Posterior vena cava (tissue), 2 donors: ENCODE data around the gene CDKN2AIP. TPM values are rescaled to one million over a fixed set of nuclear protein-coding genes. Genes with fewer than 3 reads are reported as not detected.
"Not testable (repeated sequence)": the region's sequence is repeated elsewhere in the genome, so short reads cannot be mapped to it uniquely, and the experiment has no call there.

Experiments
- DNase-seq: peaks from one replicate; pipeline ENCODE4 v3.0.0-alpha.2; 2020; ENCODE audit warnings: low spot score
- intact Hi-C, 2 donors: fragments of 100-400 bp; cut with DNase I; formaldehyde crosslinking; loops; one replicate each; pipeline versions ENCODE4 v1.14.1 to v1.14.2; 2022 to 2023
- total RNA-seq, 2 donors: library from RNA; stranded (reverse); fragmentation: NEBNext Ultra II Directional; extraction: Animal tissue kit (Norgen Biotek cat#: 25700); gene quantifications; one replicate each; pipeline ENCODE4 v1.2.1, GENCODE V29; 2021
- donor health status: DM: yes; HTN: yes; CAD: no.
- donor health status: DM: yes; HTN: yes; CAD: no.

Gene CDKN2AIP
- total RNA-seq, 2 donors from 2014 or later = 10.8 to 11.0 TPM

GRCh38 chr4:183409934-183410333 is 34.5 kb upstream of the CDKN2AIP start:
- intact Hi-C loops = no loop called here
- no peak for DNase-seq

- intact Hi-C loops = no loop called here
- no peak for DNase-seq
Measured at GRCh38 chr4:183411291-183411861, 33.1 kb upstream of the CDKN2AIP start.

DNA sequence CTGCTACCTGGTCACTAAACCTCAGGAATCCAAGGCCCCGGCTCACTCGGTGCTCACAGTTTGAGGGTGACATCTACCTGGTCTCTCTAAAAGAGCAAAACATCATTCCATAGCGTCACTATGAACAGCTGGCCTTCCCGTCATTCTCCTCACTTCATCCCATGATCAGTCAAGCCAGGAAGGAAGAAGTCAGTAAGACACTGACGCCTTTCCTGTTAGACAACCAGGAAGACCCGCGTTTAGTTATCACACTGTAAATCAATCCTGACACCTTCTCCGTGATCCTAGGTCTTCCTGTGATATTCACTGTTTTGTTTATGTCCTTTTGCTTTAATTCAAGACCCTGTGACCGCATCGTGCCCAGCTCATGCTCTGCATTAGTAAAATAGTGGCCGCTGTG is 31.6 kb upstream of the CDKN2AIP start:
- intact Hi-C loops = no loop called here
- DNase-seq = no peak

DNA sequence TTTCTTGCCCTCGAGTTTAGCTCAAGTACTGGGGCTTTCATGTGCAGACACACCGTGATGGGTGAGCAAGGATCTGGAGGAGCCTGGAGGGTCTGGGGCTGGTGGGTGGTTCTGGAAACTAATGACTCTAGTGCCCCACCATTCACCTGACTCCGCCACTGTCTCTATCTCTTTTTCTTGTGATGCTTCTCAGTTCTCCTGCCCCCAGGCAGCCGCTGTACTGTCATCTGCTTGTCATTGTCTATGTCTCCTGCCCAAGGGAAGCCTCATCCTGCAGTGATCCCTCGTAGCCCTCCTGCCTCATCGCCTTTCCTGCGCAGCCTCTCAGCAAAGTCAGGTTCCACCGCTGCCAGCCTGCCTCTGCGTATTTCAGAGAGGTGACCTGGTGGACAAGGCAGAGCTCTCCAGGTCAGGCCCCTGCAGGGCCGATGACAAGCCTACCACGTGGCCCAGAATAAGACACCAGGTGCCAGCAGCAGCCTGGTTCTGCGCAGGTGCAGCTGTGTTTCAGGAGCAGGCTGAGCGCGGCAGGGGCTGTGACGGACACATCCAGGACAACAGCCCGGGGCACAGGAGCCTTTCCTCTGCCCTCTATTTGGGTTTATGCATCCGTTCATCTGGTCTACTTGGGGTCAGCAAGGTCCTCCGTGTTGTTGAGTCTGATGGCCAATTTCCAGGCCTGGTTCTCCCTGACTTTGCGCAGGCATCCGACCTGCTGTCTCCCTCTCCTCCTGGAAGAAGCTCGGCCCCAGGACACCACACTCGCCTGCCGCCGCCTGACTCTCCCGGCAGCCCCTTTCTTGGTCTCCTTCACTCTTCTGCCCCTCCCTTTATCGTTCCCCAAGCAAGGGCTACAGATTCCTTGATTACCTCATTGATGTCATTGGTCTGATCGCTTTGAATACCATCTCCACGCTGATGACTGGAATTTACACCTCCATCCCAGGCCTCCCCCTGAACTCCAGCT is 30.9 kb upstream of the CDKN2AIP start:
- DNase-seq = no peak
- intact Hi-C loops = no loop called here

DNA sequence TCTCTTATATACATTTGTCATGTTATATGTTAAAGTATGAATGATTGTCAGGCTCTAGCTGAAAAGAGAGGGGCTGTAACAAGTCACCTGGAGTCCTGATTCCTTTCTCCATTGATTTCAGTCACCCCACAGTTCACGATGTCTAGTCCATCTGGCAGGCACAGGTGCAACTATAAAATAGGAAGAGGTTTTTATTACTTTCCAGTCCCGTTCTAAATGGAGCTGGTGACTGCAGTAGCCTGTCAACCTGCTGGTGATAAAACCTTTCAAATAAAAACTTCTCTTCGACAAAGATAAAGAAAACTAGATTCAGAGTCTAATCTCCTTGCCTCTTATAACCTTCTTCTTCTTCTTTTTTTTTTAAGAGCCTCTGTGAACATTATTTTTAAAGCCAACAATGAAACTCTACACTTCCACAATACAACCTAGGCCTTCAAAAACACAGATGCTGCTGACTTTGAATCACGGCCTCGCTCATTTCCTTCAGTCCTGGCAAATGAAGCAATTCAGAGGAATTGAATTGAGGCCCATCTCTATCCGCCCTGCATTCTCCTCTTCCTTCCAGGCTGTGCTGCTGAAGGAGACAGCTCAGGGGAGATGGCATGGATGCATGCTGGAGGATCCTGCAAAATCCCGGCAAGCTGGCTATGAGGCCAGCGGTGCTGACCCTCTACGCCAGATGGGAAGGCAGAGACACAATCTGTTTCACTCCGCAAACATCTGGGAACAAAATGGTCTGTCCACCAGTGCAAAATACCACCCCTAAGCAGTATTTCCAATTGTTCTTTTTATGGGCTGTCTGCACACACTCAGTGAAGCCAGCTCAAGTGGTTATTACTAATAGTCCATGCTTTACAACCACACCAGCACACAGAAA is 27.3 kb upstream of the CDKN2AIP start:
- DNase-seq = no peak

DNA sequence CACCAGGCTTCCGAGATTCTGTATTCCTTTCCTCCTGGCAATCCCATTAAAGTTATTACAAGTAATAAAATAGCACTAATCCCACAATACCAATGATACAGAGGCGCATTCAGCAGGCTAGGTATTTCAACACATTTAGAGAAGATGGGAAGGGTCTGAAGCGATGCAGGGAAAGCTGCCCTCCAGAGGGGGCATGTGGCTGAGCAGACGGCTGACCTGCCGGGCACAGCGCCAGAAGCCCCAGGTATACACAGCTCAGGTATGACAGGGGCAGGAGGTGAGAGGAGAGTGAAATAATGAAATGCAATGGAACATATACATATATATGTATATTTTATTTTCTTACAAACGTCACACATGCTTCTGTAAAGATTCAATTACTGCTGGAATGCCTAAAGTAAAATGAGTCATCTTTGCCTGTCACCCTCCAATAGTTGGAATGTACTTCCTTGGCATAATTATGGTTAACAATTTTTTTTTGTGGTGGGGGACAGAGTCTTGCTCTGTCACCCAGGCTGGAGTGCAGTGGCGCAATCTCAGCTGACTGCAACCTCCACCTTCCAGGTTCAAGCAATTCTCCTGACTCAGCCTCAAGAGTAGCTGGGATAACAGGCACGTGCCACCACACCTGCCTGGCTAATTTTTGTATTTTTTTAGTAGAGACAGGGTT is 21.3 kb upstream of the CDKN2AIP start:
- DNase-seq = no peak
- intact Hi-C loops = no loop called here

More for the DNA sequence above, 27.3 kb upstream of the CDKN2AIP start:
- intact Hi-C loops = no loop called here

DNA sequence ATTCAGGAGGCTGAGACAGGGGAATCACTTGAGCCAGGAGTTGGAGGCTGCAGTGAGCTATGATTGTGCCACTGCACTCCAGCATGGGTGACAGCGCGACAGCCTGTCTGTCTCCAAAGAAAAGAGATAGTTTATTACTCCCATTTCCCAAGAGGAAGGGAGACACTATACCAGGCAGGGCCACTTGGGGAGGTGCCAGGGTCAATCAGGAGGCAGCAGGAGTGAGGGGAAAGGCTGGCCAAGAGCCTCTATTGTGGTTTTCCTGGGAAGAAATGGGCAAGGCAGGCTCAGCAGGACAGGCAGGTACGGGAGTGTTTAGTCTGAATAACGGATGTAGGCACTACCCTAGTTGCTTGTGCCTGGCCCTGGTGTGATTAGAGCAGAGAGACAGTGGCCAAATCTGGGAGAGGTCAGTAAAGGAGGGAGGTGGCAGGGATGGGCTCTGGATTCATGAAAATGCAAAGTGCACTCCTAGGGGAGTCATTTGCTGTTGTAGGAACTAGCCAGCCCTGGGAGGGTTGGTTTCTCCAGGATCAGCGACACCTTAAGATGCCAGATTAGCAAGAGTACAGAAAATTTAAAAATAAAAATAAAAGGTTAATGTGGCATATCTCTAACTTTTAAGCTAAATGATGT is 20.2 kb upstream of the CDKN2AIP start:
- DNase-seq = no peak
- intact Hi-C loops = no loop called here

GRCh38 chr4:183426507-183426906 is 17.9 kb upstream of the CDKN2AIP start:
- DNase-seq = no peak
- intact Hi-C loops = no loop called here

DNA sequence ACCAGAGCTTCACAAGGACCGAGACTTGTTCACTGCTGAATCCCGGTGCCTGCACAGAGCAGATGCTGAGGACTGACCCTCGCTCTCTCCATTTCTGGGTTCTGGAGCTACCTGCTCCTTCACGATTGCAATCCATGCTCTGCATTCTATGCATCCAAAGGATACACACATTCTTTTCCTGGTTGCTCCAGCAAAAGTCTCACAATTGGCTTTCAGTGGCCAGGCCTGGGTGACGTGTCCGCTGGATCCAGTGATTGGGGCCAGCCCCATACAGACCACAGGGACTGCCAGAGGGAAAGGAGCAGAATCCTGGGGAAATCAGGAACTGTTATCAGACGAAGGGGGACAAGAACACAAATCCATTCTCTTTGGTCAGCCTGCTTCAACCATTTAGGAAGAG is 14.9 kb upstream of the CDKN2AIP start:
- no peak for DNase-seq
- intact Hi-C loops = no loop called here

- DNase-seq = no peak
- intact Hi-C loops = no loop called here
Measured at GRCh38 chr4:183430317-183430993, 14.0 kb upstream of the CDKN2AIP start.

- DNase-seq = no peak
- intact Hi-C loops = no loop called here
Measured at GRCh38 chr4:183430994-183431347, 13.5 kb upstream of the CDKN2AIP start.

DNA sequence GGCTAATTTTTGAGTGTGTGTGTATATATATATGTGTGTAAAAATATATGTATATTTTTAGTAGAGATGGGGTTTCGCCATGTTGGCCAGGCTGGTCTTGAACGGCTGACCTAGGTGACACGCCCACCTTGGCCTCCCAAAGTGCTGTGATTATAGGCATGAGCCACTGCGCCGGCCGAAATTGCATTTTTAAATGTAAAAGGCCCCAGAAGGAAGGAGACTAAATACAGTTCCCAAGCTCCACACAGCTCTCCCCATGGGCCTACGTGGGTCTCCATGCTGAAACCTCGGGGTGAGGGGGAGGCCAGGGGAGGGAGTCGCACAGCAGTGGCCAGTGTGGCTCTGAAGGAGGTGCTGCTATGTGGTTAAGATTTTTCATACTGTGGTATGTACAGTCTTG is 12.8 kb upstream of the CDKN2AIP start:
- intact Hi-C loops = no loop called here
- DNase-seq = no peak

GRCh38 chr4:183433183-183433582 is 11.3 kb upstream of the CDKN2AIP start:
- DNase-seq, intact Hi-C loops: not testable (repeated sequence)

GRCh38 chr4:183434264-183434663 is 10.2 kb upstream of the CDKN2AIP start:
- intact Hi-C loops = no loop called here
- DNase-seq = no peak

DNA sequence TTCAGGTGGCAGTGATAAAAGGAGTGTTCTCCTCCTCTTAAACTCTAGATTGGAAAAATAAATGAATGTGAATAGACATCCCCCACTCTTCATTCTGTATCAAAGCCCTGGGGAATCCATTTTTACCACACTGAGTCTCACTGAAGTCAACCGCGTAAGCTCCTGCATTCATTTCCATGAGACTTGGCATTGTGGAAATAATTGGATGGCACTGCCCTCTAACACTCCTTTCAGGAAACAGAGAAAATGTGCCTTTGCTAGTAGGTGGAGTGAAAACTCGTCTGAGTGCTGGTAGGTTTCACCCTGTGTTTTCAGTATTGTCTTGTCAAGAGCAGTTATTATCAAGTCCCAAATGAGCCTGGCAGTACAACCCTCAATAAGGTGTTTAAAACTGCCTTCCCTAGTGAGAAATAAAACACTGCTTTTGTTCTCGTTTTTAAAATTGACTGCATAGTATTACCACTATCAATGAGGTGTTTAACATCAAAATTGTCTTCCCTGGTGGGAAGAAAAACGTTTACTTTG is 9.7 kb upstream of the CDKN2AIP start:
- intact Hi-C loops = no loop called here
- DNase-seq = no peak

DNA sequence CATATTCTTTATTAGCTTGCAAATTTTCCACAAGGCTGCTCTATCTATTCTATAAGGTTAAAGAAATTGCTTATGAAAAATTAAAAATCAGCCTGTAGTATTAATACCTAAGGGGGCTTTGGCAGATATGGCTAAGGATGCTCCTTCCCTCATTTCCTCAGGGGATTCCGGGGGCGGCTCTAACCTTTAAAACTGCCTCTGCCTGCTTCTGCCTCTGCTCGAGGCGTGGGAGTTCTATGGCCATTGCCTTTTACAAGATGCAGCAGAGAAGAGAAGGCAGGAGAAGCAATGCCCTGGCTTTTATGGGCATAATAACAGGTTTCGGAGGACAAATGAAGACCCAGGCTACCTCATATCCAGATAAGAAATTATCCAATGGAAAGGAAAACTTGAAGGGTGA is 8.6 kb upstream of the CDKN2AIP start:
- intact Hi-C loops = no loop called here
- DNase-seq = no peak

GRCh38 chr4:183436417-183436816 is 8.0 kb upstream of the CDKN2AIP start:
- DNase-seq = no peak
- intact Hi-C loops = no loop called here

GRCh38 chr4:183437452-183437851 is 7.0 kb upstream of the CDKN2AIP start:
- no peak for DNase-seq
- intact Hi-C loops = no loop called here
